Ovary (tissue), 3 donors: ENCODE measurements around the gene MIGA1.

Source experiments
- CTCF ChIP-seq, 3 donors: fragments of 450-650 bp in 2 of 3; fragments of 200-600 bp in 1 of 3; IDR thresholded peaks; one replicate each; pipeline versions ENCODE4 v1.5.1 to v1.8.0; 2016 to 2022; ENCODE audit warnings: antibody characterized with exemption in 3 of 3, mild to moderate bottlenecking in 1 of 3
- EP300 ChIP-seq: sonication (generic); formaldehyde crosslinking; IDR thresholded peaks from one replicate; pipeline ENCODE4 v1.6.1; 2017; ENCODE audit warnings: antibody characterized with exemption
- POLR2A ChIP-seq: fragments of 450-650 bp; IDR thresholded peaks from one replicate; pipeline ENCODE4 v1.6.1; 2017; ENCODE audit warnings: antibody characterized with exemption, mild to moderate bottlenecking, moderate library complexity
- donor health status: DM: no; HTN: no; CAD: no.

- TF ChIP-seq CTCF (IDR thresholded peaks at IDR 0.05) (no peak), POLR2A (no peak), EP300 (no peak)
Measured at GRCh38 chr1:77757603-77758002, 21.8 kb upstream of the MIGA1 start.
